Mesodermal cell (in vitro differentiated cells): ENCODE data around the gene MTUS2.
A peak's percentile ranks its signal among the peaks of the same experiment; 100 is the strongest.

Experiments used
- H3K27ac ChIP-seq: 2 replicates; pipeline ENCODE4 v1.7.0; 2013; ENCODE audit warnings: mild to moderate bottlenecking, low read depth, low read length, moderate library complexity; ENCODE audit not compliant: severe bottlenecking
- H3K36me3 ChIP-seq: 2 replicates; pipeline ENCODE4 v1.7.1; 2013; ENCODE audit warnings: mild to moderate bottlenecking, low read length, moderate library complexity; ENCODE audit not compliant: control insufficient read depth, insufficient read depth
- H3K4me1 ChIP-seq: one replicate; pipeline ENCODE4 v1.7.1; 2013; ENCODE audit warnings: mild to moderate bottlenecking, low read length; ENCODE audit not compliant: insufficient read depth, control insufficient read depth, poor library complexity, severe bottlenecking
- H3K4me3 ChIP-seq: 2 replicates; pipeline ENCODE4 v1.7.0; 2013; ENCODE audit warnings: low read length, control low read depth, mild to moderate bottlenecking; ENCODE audit not compliant: insufficient read depth, poor library complexity, severe bottlenecking; ENCODE audit errors: extremely low read depth
- H3K9me3 ChIP-seq: 2 replicates; pipeline ENCODE4 v1.7.1; 2013; ENCODE audit warnings: mild to moderate bottlenecking, low read length, moderate library complexity; ENCODE audit not compliant: control insufficient read depth
- WGBS, 2 experiments: methylation state at CpG; one replicate each; pipeline ENCODE4 v1.1.5; 2013; ENCODE audit warnings: missing lambda C conversion rate in 2 of 2; ENCODE audit not compliant: insufficient coverage in 2 of 2; 5-methylcytosine and 5-hydroxymethylcytosine counted together

The MTUS2 gene

GRCh38 chr13:29421118-29421517 is 601.0 kb downstream of the MTUS2 start:
- Histone ChIP-seq H3K9me3 (no peaks in the 10 kb centered on the region), H3K27ac (no peak overlapping the region), H3K4me3 (no peak overlapping the region), H3K4me1 (no peaks in the 10 kb centered on the region), H3K36me3 (no peaks in the 10 kb centered on the region)
- 80 to 83% methylated on average over 1 of the region's 3 CpGs for WGBS, 2 experiments

- Histone ChIP-seq H3K27ac (no peak overlapping the region), H3K4me1 (no peaks in the 10 kb centered on the region), H3K9me3 (no peaks in the 10 kb centered on the region), H3K4me3 (no peak overlapping the region), H3K36me3 (no peaks in the 10 kb centered on the region)
- 82 to 93% methylated on average over 3 to 4 of the region's 5 CpGs for WGBS, 2 experiments
Measured at GRCh38 chr13:29422015-29422414, 601.9 kb downstream of the MTUS2 start.

GRCh38 chr13:29423050-29423449 is 602.9 kb downstream of the MTUS2 start:
- H3K36me3 ChIP-seq: no peaks in the 10 kb centered on the region
- H3K4me1 ChIP-seq: no peaks in the 10 kb centered on the region
- no peak overlapping the region for H3K27ac ChIP-seq
- WGBS, 2 experiments: 80% methylated on average over 1 of the region's 1 CpG; no CpG with 5 or more reads in 1 of the 2 experiments
- no peaks in the 10 kb centered on the region for H3K9me3 ChIP-seq
- H3K4me3 ChIP-seq: no peak overlapping the region

- Histone ChIP-seq H3K9me3 (no peaks in the 10 kb centered on the region), H3K27ac (no peak overlapping the region), H3K4me3 (peak overlapping the region; percentile 30), H3K36me3 (no peaks in the 10 kb centered on the region), H3K4me1 (no peaks in the 10 kb centered on the region)
- WGBS, 2 experiments: no CpG with 5 or more reads among the region's 3 CpGs
Measured at GRCh38 chr13:29427937-29428309, 607.8 kb downstream of the MTUS2 start.

GRCh38 chr13:29428310-29429181 is 608.4 kb downstream of the MTUS2 start:
- no peaks in the 10 kb centered on the region for H3K4me1 ChIP-seq

GRCh38 chr13:29429286-29429900 is 609.3 kb downstream of the MTUS2 start:
- Histone ChIP-seq H3K36me3 (no peaks in the 10 kb centered on the region), H3K4me1 (peaks cover 5% of the 10 kb centered on the region), H3K9me3 (no peaks in the 10 kb centered on the region), H3K27ac (no peak overlapping the region), H3K4me3 (no peak overlapping the region)
- WGBS, 2 experiments: 20% methylated on average over 1 of the region's 2 CpGs; no CpG with 5 or more reads in 1 of the 2 experiments

More at GRCh38 chr13:29428310-29429181, 608.4 kb downstream of the MTUS2 start:
- Histone ChIP-seq H3K9me3 (no peaks in the 10 kb centered on the region), H3K4me3 (peak overlapping the region; percentile 30), H3K36me3 (no peaks in the 10 kb centered on the region), H3K27ac (no peak overlapping the region)
- 1% methylated on average over 22 to 26 of the region's 34 CpGs for WGBS, 2 experiments

- H3K27ac ChIP-seq: peak overlapping the region; percentile 84
- no peak overlapping the region for H3K4me3 ChIP-seq
- no peaks in the 10 kb centered on the region for H3K36me3 ChIP-seq
- no peaks in the 10 kb centered on the region for H3K9me3 ChIP-seq
- H3K4me1 ChIP-seq: peaks cover 34% of the 10 kb centered on the region
- 92 to 96% methylated on average over 7 to 8 of the region's 8 CpGs for WGBS, 2 experiments
Measured at GRCh38 chr13:29434217-29434945, 614.2 kb downstream of the MTUS2 start.

- H3K9me3 ChIP-seq: no peaks in the 10 kb centered on the region
- WGBS, 2 experiments: 82 to 91% methylated on average over 2 to 5 of the region's 6 CpGs
- peak overlapping the region; percentile 84 for H3K27ac ChIP-seq
- no peaks in the 10 kb centered on the region for H3K36me3 ChIP-seq
- H3K4me1 ChIP-seq: peaks cover 34% of the 10 kb centered on the region
- no peak overlapping the region for H3K4me3 ChIP-seq
Measured at GRCh38 chr13:29435125-29435911, 615.2 kb downstream of the MTUS2 start.

- Histone ChIP-seq H3K9me3 (no peaks in the 10 kb centered on the region), H3K27ac (no peak overlapping the region), H3K4me3 (no peak overlapping the region), H3K36me3 (no peaks in the 10 kb centered on the region), H3K4me1 (peaks cover 34% of the 10 kb centered on the region)
- WGBS, 2 experiments: no CpG with 5 or more reads among the region's 1 CpG
Measured at GRCh38 chr13:29436291-29436690, 616.2 kb downstream of the MTUS2 start.

- WGBS, 2 experiments: 60 to 86% methylated on average over 1 of the region's 3 CpGs
- Histone ChIP-seq H3K27ac (no peak overlapping the region), H3K9me3 (no peaks in the 10 kb centered on the region), H3K4me1 (peaks cover 34% of the 10 kb centered on the region), H3K36me3 (no peaks in the 10 kb centered on the region), H3K4me3 (no peak overlapping the region)
Measured at GRCh38 chr13:29436721-29437280, 616.7 kb downstream of the MTUS2 start.
